Coronary artery (tissue), 2 donors: ENCODE measurements around the gene CYB5RL.
"Not testable (repeated sequence)": the region's sequence is repeated elsewhere in the genome, so short reads cannot be mapped to it uniquely, and the experiment has no call there.

Experiments
- DNase-seq: peaks from one replicate; pipeline ENCODE4 v3.0.0-alpha.2; 2017; ENCODE audit warnings: low spot score
- H3K27ac ChIP-seq, 2 donors: fragments of 200-600 bp; sonication (generic); one replicate each; pipeline ENCODE4 v1.5.1; 2016 to 2019
- H3K4me3 ChIP-seq: fragments of 200-600 bp; sonication (generic); 2 replicates; pipeline ENCODE4 v1.5.1; 2016; ENCODE audit warnings: mild to moderate bottlenecking, moderate library complexity
- CTCF ChIP-seq: fragments of 200-600 bp; sonication (generic); IDR thresholded peaks from one replicate; pipeline ENCODE4 v1.5.1; 2019; ENCODE audit warnings: antibody characterized with exemption

Gene CYB5RL

GRCh38 chr1:54221113-54221834 is 21.4 kb upstream of the CYB5RL start:
- peak overlapping the region in 1 of 2 donors; percentile 74 for H3K27ac ChIP-seq

GRCh38 chr1:54220004-54220811 is 20.4 kb upstream of the CYB5RL start:
- DNase-seq: no peak
- Histone ChIP-seq H3K4me3 (peak overlapping the region; percentile 14), H3K27ac (peak overlapping the region; percentile 61 to 74)
- TF ChIP-seq CTCF: no peak

More at GRCh38 chr1:54221113-54221834, 21.4 kb upstream of the CYB5RL start:
- no peak for DNase-seq
- H3K4me3 ChIP-seq: no peak overlapping the region
- TF ChIP-seq CTCF: no peak

- Histone ChIP-seq H3K4me3 (no peak overlapping the region), H3K27ac (peak overlapping the region; percentile 61 to 74)
- DNase-seq: no peak
- TF ChIP-seq CTCF: no peak
Measured at GRCh38 chr1:54219688-54220003, 19.8 kb upstream of the CYB5RL start.

GRCh38 chr1:54218883-54219687 is 19.3 kb upstream of the CYB5RL start:
- no peak overlapping the region for H3K4me3 ChIP-seq
- no peak for TF ChIP-seq CTCF
- no peak for DNase-seq
- H3K27ac ChIP-seq: peak overlapping the region; percentile 61 to 74

GRCh38 chr1:54215523-54215922 is 15.7 kb upstream of the CYB5RL start:
- H3K27ac ChIP-seq: no peak overlapping the region
- H3K4me3 ChIP-seq: no peak overlapping the region
- TF ChIP-seq CTCF: no peak
- DNase-seq: no peak

GRCh38 chr1:54212872-54213271 is 13.0 kb upstream of the CYB5RL start:
- H3K4me3 ChIP-seq: no peak overlapping the region
- DNase-seq: no peak
- TF ChIP-seq CTCF: no peak
- no peak overlapping the region for H3K27ac ChIP-seq

GRCh38 chr1:54207896-54208295 is 8.1 kb upstream of the CYB5RL start:
- DNase-seq, H3K27ac ChIP-seq, H3K4me3 ChIP-seq: not testable (repeated sequence)
